SK-N-SH treated with all-trans-retinoic acid at 6 μM for 48 hours (cell line): ENCODE measurements around the gene OR2A25.

ENCODE experiments used
- ATAC-seq: fragments of 200-7000 bp; cut with Tn5 transposase; 3 replicates; pipeline ENCODE4 v1.9.1; 2020; ENCODE audit warnings: mild to moderate bottlenecking, moderate library complexity
- BACH2 ChIP-seq: fragments of 250-450 bp; sonication (Bioruptor Pico); IDR thresholded peaks from 2 replicates; pipeline ENCODE4 v1.9.0; 2021; ENCODE audit warnings: mild to moderate bottlenecking, borderline replicate concordance
- CREB5 ChIP-seq: fragments of 250-450 bp; sonication (Bioruptor Pico); IDR thresholded peaks from 2 replicates; pipeline ENCODE4 v1.5.1; 2020; ENCODE audit warnings: low read depth, mild to moderate bottlenecking, moderate library complexity
- CSRNP3 ChIP-seq: fragments of 250-450 bp; sonication (Bioruptor Pico); IDR thresholded peaks from 2 replicates; pipeline ENCODE4 v1.5.1; 2021; ENCODE audit warnings: mild to moderate bottlenecking, moderate library complexity
- ESRRG ChIP-seq: fragments of 250-450 bp; sonication (Bioruptor Pico); IDR thresholded peaks from 2 replicates; pipeline ENCODE4 v1.6.1; 2021; ENCODE audit warnings: mild to moderate bottlenecking
- GLIS3 ChIP-seq: fragments of 250-450 bp; sonication (Bioruptor Pico); IDR thresholded peaks from 2 replicates; pipeline ENCODE4 v1.5.0; 2020; ENCODE audit warnings: mild to moderate bottlenecking, moderate library complexity
- ISL1 ChIP-seq: fragments of 250-450 bp; sonication (Bioruptor Pico); IDR thresholded peaks from 2 replicates; pipeline ENCODE4 v2.1.2; 2022; ENCODE audit warnings: mild to moderate bottlenecking, moderate library complexity
- OSR1 ChIP-seq: fragments of 250-450 bp; sonication (Bioruptor Pico); IDR thresholded peaks from 2 replicates; pipeline ENCODE4 v1.8.0; 2022; ENCODE audit warnings: moderate library complexity, mild to moderate bottlenecking, inconsistent platforms
- PATZ1 ChIP-seq: fragments of 250-450 bp; sonication (Bioruptor Pico); IDR thresholded peaks from 2 replicates; pipeline ENCODE4 v1.8.0; 2020; ENCODE audit warnings: mild to moderate bottlenecking, moderate library complexity, borderline replicate concordance
- POU6F1 ChIP-seq: fragments of 250-450 bp; sonication (Bioruptor Pico); IDR thresholded peaks from 2 replicates; pipeline ENCODE4 v1.8.0; 2021; ENCODE audit warnings: low read depth, mild to moderate bottlenecking, moderate library complexity, borderline replicate concordance
- PPARA ChIP-seq: fragments of 250-450 bp; sonication (Bioruptor Pico); IDR thresholded peaks from 2 replicates; pipeline ENCODE4 v1.5.0; 2020; ENCODE audit warnings: mild to moderate bottlenecking, borderline replicate concordance
- RARB ChIP-seq: fragments of 250-450 bp; sonication (Bioruptor Pico); IDR thresholded peaks from 2 replicates; pipeline ENCODE4 v1.8.0; 2021; ENCODE audit warnings: mild to moderate bottlenecking, moderate library complexity
- SNAI2 ChIP-seq: fragments of 250-450 bp; sonication (Bioruptor Pico); IDR thresholded peaks from 2 replicates; pipeline ENCODE4 v1.5.0; 2020; ENCODE audit warnings: mild to moderate bottlenecking, moderate library complexity
- TCF4 ChIP-seq: fragments of 250-450 bp; sonication (Bioruptor Pico); IDR thresholded peaks from 2 replicates; pipeline ENCODE4 v1.8.0; 2021; ENCODE audit warnings: mild to moderate bottlenecking, moderate library complexity, borderline replicate concordance
- TOX ChIP-seq: fragments of 250-450 bp; sonication (Bioruptor Pico); IDR thresholded peaks from 2 replicates; pipeline ENCODE4 v1.8.0; 2021; ENCODE audit warnings: mild to moderate bottlenecking, moderate library complexity, borderline replicate concordance
- ZC3H10 ChIP-seq: fragments of 250-450 bp; sonication (Bioruptor Pico); IDR thresholded peaks from 2 replicates; pipeline ENCODE4 v1.5.1; 2021; ENCODE audit warnings: mild to moderate bottlenecking, moderate library complexity
- ZFP3 ChIP-seq: fragments of 250-450 bp; sonication (Bioruptor Pico); IDR thresholded peaks from 2 replicates; pipeline ENCODE4 v1.5.0; 2020; ENCODE audit warnings: mild to moderate bottlenecking, moderate library complexity
- ZFP30 ChIP-seq: fragments of 450-650 bp; formaldehyde crosslinking; IDR thresholded peaks from 2 replicates; pipeline ENCODE4 v1.5.0; 2022; ENCODE audit warnings: mild to moderate bottlenecking, moderate library complexity
- ZNF565 ChIP-seq: fragments of 450-650 bp; formaldehyde crosslinking; conservative IDR thresholded peaks from 2 replicates; pipeline ENCODE4 v1.5.0; 2020; ENCODE audit warnings: low read depth, mild to moderate bottlenecking, moderate library complexity
- ZNF70 ChIP-seq: fragments of 450-650 bp; formaldehyde crosslinking; IDR thresholded peaks from 2 replicates; pipeline ENCODE4 v1.5.0; 2020; ENCODE audit warnings: mild to moderate bottlenecking, moderate library complexity
- ZNF8 ChIP-seq: fragments of 450-650 bp; formaldehyde crosslinking; IDR thresholded peaks from 2 replicates; pipeline ENCODE4 v1.5.0; 2020; ENCODE audit warnings: mild to moderate bottlenecking, moderate library complexity

The OR2A25 gene

GRCh38 chr7:144023171-144023827, 46.3 kb upstream of the OR2A25 start:
- no peak for TF ChIP-seq ZC3H10 (CRISPR knock-in tag)
- TF ChIP-seq ZNF70 = no peak
- TF ChIP-seq OSR1 (CRISPR knock-in tag) = no peak
- no peak for ATAC-seq

- TF ChIP-seq TCF4 (CRISPR knock-in tag) = no peak
- no peak for TF ChIP-seq CSRNP3 (CRISPR knock-in tag)
- TF ChIP-seq CREB5 (CRISPR knock-in tag) = no peak
- TF ChIP-seq ZNF70 = no peak
- TF ChIP-seq POU6F1 (CRISPR knock-in tag) = no peak
- TF ChIP-seq ZNF8 (CRISPR knock-in tag) = no peak
- no peak for TF ChIP-seq PPARA (CRISPR knock-in tag)
- no peak for TF ChIP-seq GLIS3
- TF ChIP-seq ESRRG (CRISPR knock-in tag) = no peak
- no peak for TF ChIP-seq OSR1 (CRISPR knock-in tag)
- no peak for TF ChIP-seq ZFP3 (CRISPR knock-in tag)
- no peak for TF ChIP-seq BACH2
- no peak for TF ChIP-seq RARB
- no peak for TF ChIP-seq ZFP30
- TF ChIP-seq TOX (CRISPR knock-in tag) = no peak
- no peak for TF ChIP-seq ISL1 (CRISPR knock-in tag)
- no peak for TF ChIP-seq ZNF565 (CRISPR knock-in tag)
- ATAC-seq = no peak
Observed at GRCh38 chr7:144024213-144024612, 45.4 kb upstream of the OR2A25 start.

GRCh38 chr7:144026203-144026883, 43.3 kb upstream of the OR2A25 start:
- ATAC-seq = no peak; the same call in 2 of the 3 replicates
- no peak for TF ChIP-seq PATZ1 (CRISPR knock-in tag)

- peak; percentile 88 for ATAC-seq
- TF ChIP-seq ZC3H10 (CRISPR knock-in tag) = no peak
- TF ChIP-seq TCF4 (CRISPR knock-in tag) = no peak
- TF ChIP-seq ZNF8 (CRISPR knock-in tag) = no peak
- TF ChIP-seq TOX (CRISPR knock-in tag) = no peak
- TF ChIP-seq GLIS3 = no peak
- no peak for TF ChIP-seq POU6F1 (CRISPR knock-in tag)
- no peak for TF ChIP-seq SNAI2 (CRISPR knock-in tag)
- TF ChIP-seq ZNF70 = no peak
- no peak for TF ChIP-seq RARB
- no peak for TF ChIP-seq ISL1 (CRISPR knock-in tag)
Observed at GRCh38 chr7:144027070-144027469, 42.5 kb upstream of the OR2A25 start.
